GM19463 (cell line): Measurements from ENCODE around the gene CLEC4F.

Experiments used
- ATAC-seq: cut with Tn5 transposase; IDR thresholded peaks from one replicate; pipeline ENCODE4 v1.9.1; 2021; ENCODE audit warnings: mild to moderate bottlenecking, moderate library complexity; ENCODE audit not compliant: unreplicated experiment

Gene CLEC4F

DNA sequence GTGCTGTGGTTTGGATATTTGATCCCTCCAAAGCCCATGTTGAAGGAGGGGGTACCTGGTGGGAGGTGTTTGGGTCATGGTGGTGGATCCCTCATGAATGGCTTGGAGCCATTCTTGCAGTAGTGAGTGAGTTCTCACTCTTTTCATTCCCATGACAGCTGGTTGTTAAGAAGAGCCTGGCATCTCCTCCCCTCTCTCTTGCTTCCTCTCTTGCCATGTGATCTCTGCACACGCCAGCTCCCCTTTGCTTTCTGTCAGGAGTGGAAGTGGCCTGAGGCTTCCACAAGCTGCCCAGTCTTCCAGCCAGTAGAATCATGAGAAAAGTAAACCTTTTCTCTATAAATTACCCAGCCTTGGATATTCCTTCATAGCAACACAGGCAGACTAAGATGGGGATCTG is 61.0 kb downstream of the CLEC4F start:
- ATAC-seq, result no peak
